Measurements from ENCODE around the gene HDAC3. TPM values are rescaled to one million over a fixed set of nuclear protein-coding genes. Genes with fewer than 3 reads are reported as not detected.

Gene HDAC3
- total and polyA plus RNA-seq, 2 donors (not counting 1 experiment from before 2014, with no cell fraction given), result 85.5 to 94.0 TPM

GRCh38 chr5:141618030-141618803 lies 18.4 kb downstream of the HDAC3 start:
- Mint-ChIP-seq H3K9me3 (ENCODE audit: insufficient read depth) (no peaks in the 10 kb centered on the region), H3K4me3 (peak overlapping the region; percentile 93), H3K27ac (peak overlapping the region; percentile 91), H3K4me1 (peaks cover 60% of the 10 kb centered on the region), H3K27me3 (no peaks in the 10 kb centered on the region)
- intact Hi-C loops (cut with micrococcal nuclease), result loop anchor here (2.0 kb wide), 1 partner anchor 187 kb away; the partner anchor contains the start of gene PCDHGA12
- Histone ChIP-seq H3K4me2 (replicated peaks; ENCODE audit: low read depth, low read length, poor library complexity, severe bottlenecking) (peak overlapping the region; percentile 84), H3K9ac (ENCODE audit: low read length) (peak overlapping the region; percentile 93), H3K27me3 (replicated peaks in 1 of 4; ENCODE audit: control extremely low read depth in 1 of 4, control insufficient read depth in 3 of 4, insufficient read depth in 4 of 4, low read length in 3 of 4) (no peaks in the 10 kb centered on the region), H3K9me3 (ENCODE audit: control extremely low read depth in 1 of 3, control insufficient read depth in 2 of 3, insufficient read depth in 1 of 3, low read length in 2 of 3) (peaks cover 0 to 4% (median 0%) of the 10 kb centered on the region in 3 donors), H2AFZ (ENCODE audit: insufficient read depth, low read depth, low read length, poor library complexity, severe bottlenecking) (peak overlapping the region; percentile 85), H3K4me1 (ENCODE audit: control insufficient read depth in 2 of 2, insufficient read depth in 2 of 2, low read length in 2 of 2) (peaks cover 51% of the 10 kb centered on the region in 2 donors), H3K27ac (ENCODE audit: low read length in 2 of 2) (peak overlapping the region; percentile 86 to 92), H3K36me3 (replicated peaks in 1 of 2; ENCODE audit: control extremely low read depth in 1 of 2, control insufficient read depth in 1 of 2, extremely low read depth in 1 of 2, insufficient read depth in 2 of 2, low read length in 1 of 2) (peaks cover 0 to 26% of the 10 kb centered on the region in 2 experiments), H4K20me1 (ENCODE audit: control insufficient read depth, insufficient read depth, low read length, poor library complexity, severe bottlenecking) (peaks cover 9% of the 10 kb centered on the region), H3K79me2 (ENCODE audit: control insufficient read depth, insufficient read depth, low read length) (peaks cover 76% of the 10 kb centered on the region), H3K4me3 (ENCODE audit: control extremely low read depth in 1 of 5, extremely low read depth in 1 of 5, insufficient read depth in 1 of 5, low read depth in 2 of 5, low read length in 4 of 5) (peak overlapping the region; percentile 84 to 98 (median 94))
- CTCF ChIA-PET, result interaction anchor here (0.7 to 28.1 kb wide), 26 partner anchors 9 to 351 kb away, joined by 3 to 760 read pairs (median 5); partner anchors contain the start of genes DELE1, FCHSD1, HDAC3 and PCDHGB7
- DNase-seq (peak; percentile 74), ATAC-seq (ENCODE audit: low read depth) (peak; percentile 19)
- POLR2A ChIA-PET, result interaction anchor here (0.5 to 4.4 kb wide), 14 partner anchors 9 to 297 kb away, joined by 3 to 34 read pairs (median 6); partner anchors contain the start of genes FCHSD1, HDAC3, RELL2 and TAF7
- TF ChIP-seq CTCF (IDR thresholded peaks at IDR 0.05) (no peak), EZH2 (IDR thresholded peaks at IDR 0.05; ENCODE audit: borderline replicate concordance, insufficient read depth, low read depth, low read length, poor library complexity, severe bottlenecking) (no peak)
- 1% methylated on average over 36 of the region's 36 CpGs for WGBS (ENCODE audit: insufficient coverage)

All from B cell (primary cell).